WTC11 (cell line): ENCODE measurements around the gene PCBP3. TPM values are rescaled to one million over a fixed set of nuclear protein-coding genes. Genes with fewer than 3 reads are reported as not detected.

Experiments
- ATAC-seq: fragments of 200-7000 bp; cut with Tn5 transposase; 2 replicates; pipeline ENCODE4 v1.10.0; 2021; ENCODE audit warnings: mild to moderate bottlenecking, moderate library complexity
- CTCF ChIA-PET: fragments of 300-600 bp; sonication (Branson Sonifier 250); formaldehyde crosslinking; loops from one replicate; lab custom pipeline; 2021; ENCODE audit warnings: antibody characterized with exemption; lab: Charles Lee
- POLR2A ChIA-PET: fragments of 350-600 bp; sonication (Branson Sonifier 250); formaldehyde crosslinking; loops from one replicate; lab custom pipeline; 2021; ENCODE audit warnings: antibody characterized with exemption; lab: Charles Lee
- DNase-seq: peaks from one replicate; pipeline ENCODE4 v3.0.0; 2021; ENCODE audit warnings: low spot score
- H3K27ac Mint-ChIP-seq: 2 replicates; pipeline ENCODE4 v1.8.0; 2021; ENCODE audit warnings: mixed read lengths
- H3K27me3 Mint-ChIP-seq: 2 replicates; pipeline ENCODE4 v1.8.0; 2021; ENCODE audit warnings: low read depth, mild to moderate bottlenecking, moderate library complexity, mixed read lengths
- H3K36me3 Mint-ChIP-seq: 2 replicates; pipeline ENCODE4 v1.8.0; 2021; ENCODE audit warnings: mixed read lengths
- H3K4me1 Mint-ChIP-seq: 2 replicates; pipeline ENCODE4 v1.8.0; 2022; ENCODE audit warnings: mixed read lengths
- H3K4me3 Mint-ChIP-seq: 2 replicates; pipeline ENCODE4 v1.8.0; 2021; ENCODE audit warnings: mild to moderate bottlenecking, moderate library complexity, mixed read lengths
- H3K9me3 Mint-ChIP-seq: 2 replicates; pipeline ENCODE4 v1.8.0; 2021; ENCODE audit warnings: mixed read lengths
- ATF1 ChIP-seq: sonication (generic); formaldehyde crosslinking; IDR thresholded peaks from 2 replicates; pipeline ENCODE4 v1.8.1; 2023; ENCODE audit warnings: mild to moderate bottlenecking, moderate library complexity, missing genetic modification reagents
- CREM ChIP-seq: sonication (generic); formaldehyde crosslinking; IDR thresholded peaks from 2 replicates; pipeline ENCODE4 v1.8.1; 2022; ENCODE audit warnings: mild to moderate bottlenecking, missing genetic modification reagents, moderate library complexity
- FOXK1 ChIP-seq: sonication (generic); formaldehyde crosslinking; IDR thresholded peaks from 2 replicates; pipeline ENCODE4 v1.8.0; 2022; ENCODE audit warnings: mild to moderate bottlenecking, moderate library complexity, missing genetic modification reagents
- OVOL2 ChIP-seq: fragments of 250-450 bp; sonication (Bioruptor Pico); IDR thresholded peaks from 2 replicates; pipeline ENCODE4 v1.9.0; 2021; ENCODE audit warnings: mild to moderate bottlenecking, borderline replicate concordance
- RELA ChIP-seq: sonication (generic); formaldehyde crosslinking; IDR thresholded peaks from 2 replicates; pipeline ENCODE4 v1.8.1; 2022; ENCODE audit warnings: missing genetic modification reagents, mild to moderate bottlenecking, borderline replicate concordance
- ZNF121 ChIP-seq: sonication (generic); formaldehyde crosslinking; IDR thresholded peaks from 2 replicates; pipeline ENCODE4 v1.8.0; 2023; ENCODE audit warnings: missing genetic modification reagents
- ZNF263 ChIP-seq: sonication (generic); formaldehyde crosslinking; IDR thresholded peaks from 2 replicates; pipeline ENCODE4 v1.8.1; 2022; ENCODE audit warnings: low read depth, mild to moderate bottlenecking, moderate library complexity, missing genetic modification reagents
- total RNA-seq: library from RNA; stranded (reverse); gene quantifications from 3 replicates; pipeline ENCODE4 v1.2.3, GENCODE V29; 2021
- TF ChIP-seq, protein P1 (sequence below): sonication (generic); formaldehyde crosslinking; IDR thresholded peaks from 2 replicates; pipeline ENCODE4 v1.8.0; 2022; ENCODE audit warnings: mild to moderate bottlenecking, missing genetic modification reagents
- TF ChIP-seq, protein P2 (sequence below): sonication (generic); formaldehyde crosslinking; conservative IDR thresholded peaks from 2 replicates; pipeline ENCODE4 v1.8.1; 2023; ENCODE audit warnings: mild to moderate bottlenecking, low read depth, missing genetic modification reagents, moderate library complexity
- TF ChIP-seq, protein P3 (sequence below): sonication (generic); formaldehyde crosslinking; IDR thresholded peaks from 2 replicates; pipeline ENCODE4 v1.8.1; 2022; ENCODE audit warnings: low read depth, mild to moderate bottlenecking, moderate library complexity, missing genetic modification reagents, borderline replicate concordance
- TF ChIP-seq, protein P4 (sequence below): sonication (generic); formaldehyde crosslinking; IDR thresholded peaks from 2 replicates; pipeline ENCODE4 v1.8.0; 2022; ENCODE audit warnings: missing genetic modification reagents
- TF ChIP-seq, protein P5 (sequence below): sonication (generic); formaldehyde crosslinking; IDR thresholded peaks from 2 replicates; pipeline ENCODE4 v1.8.1; 2022; ENCODE audit warnings: low read depth, missing genetic modification reagents, borderline replicate concordance
- TF ChIP-seq, protein P6 (sequence below): sonication (generic); formaldehyde crosslinking; IDR thresholded peaks from 2 replicates; pipeline ENCODE4 v1.8.1; 2023; ENCODE audit warnings: mild to moderate bottlenecking, missing genetic modification reagents, borderline replicate concordance

PCBP3 gene
- total RNA-seq, 1 experiment from 2014 or later: 8.5 TPM

DNA sequence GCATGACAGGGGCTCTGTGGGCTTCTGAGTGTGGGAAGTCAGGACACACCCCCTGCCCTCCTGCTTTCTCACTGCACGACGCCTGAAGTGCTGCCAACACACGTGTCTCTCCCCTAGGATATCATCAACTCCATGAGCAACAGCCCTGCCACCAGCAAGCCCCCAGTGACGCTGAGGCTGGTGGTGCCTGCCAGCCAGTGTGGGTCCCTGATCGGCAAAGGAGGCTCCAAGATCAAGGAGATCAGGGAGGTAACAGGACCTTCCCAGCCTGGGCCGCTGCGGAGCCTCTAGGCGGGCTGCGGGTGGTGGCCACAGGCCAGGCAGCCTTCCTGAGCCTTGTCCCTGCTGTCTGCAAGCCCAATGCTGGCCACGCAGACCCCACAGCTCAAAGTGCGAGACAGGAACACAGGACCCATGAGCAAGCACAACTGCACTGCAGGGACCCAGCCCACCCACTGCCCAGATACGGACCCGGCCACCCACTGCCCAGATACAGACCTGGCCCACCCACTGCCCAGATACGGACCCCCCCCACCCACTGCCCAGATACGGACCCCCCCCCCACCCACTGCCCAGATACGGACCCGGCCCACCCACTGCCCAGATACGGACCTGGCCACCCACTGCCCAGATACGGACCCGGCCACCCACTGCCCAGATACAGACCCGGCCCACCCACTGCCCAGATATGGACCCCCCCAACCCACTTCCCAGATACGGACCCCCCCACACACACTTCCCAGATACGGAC is 265.9 kb downstream of the PCBP3 start (continued):
- TF ChIP-seq RELA (CRISPR knock-in tag) (no peak), FOXK1 (CRISPR knock-in tag) (no peak), CREM (CRISPR knock-in tag) (no peak), ZNF121 (CRISPR knock-in tag) (no peak), ZNF263 (CRISPR knock-in tag) (no peak)
- TF ChIP-seq, protein P1, sequence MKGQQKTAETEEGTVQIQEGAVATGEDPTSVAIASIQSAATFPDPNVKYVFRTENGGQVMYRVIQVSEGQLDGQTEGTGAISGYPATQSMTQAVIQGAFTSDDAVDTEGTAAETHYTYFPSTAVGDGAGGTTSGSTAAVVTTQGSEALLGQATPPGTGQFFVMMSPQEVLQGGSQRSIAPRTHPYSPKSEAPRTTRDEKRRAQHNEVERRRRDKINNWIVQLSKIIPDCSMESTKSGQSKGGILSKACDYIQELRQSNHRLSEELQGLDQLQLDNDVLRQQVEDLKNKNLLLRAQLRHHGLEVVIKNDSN (CRISPR knock-in tag): no peak
- TF ChIP-seq, protein P2, sequence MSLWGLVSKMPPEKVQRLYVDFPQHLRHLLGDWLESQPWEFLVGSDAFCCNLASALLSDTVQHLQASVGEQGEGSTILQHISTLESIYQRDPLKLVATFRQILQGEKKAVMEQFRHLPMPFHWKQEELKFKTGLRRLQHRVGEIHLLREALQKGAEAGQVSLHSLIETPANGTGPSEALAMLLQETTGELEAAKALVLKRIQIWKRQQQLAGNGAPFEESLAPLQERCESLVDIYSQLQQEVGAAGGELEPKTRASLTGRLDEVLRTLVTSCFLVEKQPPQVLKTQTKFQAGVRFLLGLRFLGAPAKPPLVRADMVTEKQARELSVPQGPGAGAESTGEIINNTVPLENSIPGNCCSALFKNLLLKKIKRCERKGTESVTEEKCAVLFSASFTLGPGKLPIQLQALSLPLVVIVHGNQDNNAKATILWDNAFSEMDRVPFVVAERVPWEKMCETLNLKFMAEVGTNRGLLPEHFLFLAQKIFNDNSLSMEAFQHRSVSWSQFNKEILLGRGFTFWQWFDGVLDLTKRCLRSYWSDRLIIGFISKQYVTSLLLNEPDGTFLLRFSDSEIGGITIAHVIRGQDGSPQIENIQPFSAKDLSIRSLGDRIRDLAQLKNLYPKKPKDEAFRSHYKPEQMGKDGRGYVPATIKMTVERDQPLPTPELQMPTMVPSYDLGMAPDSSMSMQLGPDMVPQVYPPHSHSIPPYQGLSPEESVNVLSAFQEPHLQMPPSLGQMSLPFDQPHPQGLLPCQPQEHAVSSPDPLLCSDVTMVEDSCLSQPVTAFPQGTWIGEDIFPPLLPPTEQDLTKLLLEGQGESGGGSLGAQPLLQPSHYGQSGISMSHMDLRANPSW (CRISPR knock-in tag): no peak
- TF ChIP-seq, protein P3, sequence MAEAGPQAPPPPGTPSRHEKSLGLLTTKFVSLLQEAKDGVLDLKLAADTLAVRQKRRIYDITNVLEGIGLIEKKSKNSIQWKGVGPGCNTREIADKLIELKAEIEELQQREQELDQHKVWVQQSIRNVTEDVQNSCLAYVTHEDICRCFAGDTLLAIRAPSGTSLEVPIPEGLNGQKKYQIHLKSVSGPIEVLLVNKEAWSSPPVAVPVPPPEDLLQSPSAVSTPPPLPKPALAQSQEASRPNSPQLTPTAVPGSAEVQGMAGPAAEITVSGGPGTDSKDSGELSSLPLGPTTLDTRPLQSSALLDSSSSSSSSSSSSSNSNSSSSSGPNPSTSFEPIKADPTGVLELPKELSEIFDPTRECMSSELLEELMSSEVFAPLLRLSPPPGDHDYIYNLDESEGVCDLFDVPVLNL: no peak
- TF ChIP-seq, protein P4, sequence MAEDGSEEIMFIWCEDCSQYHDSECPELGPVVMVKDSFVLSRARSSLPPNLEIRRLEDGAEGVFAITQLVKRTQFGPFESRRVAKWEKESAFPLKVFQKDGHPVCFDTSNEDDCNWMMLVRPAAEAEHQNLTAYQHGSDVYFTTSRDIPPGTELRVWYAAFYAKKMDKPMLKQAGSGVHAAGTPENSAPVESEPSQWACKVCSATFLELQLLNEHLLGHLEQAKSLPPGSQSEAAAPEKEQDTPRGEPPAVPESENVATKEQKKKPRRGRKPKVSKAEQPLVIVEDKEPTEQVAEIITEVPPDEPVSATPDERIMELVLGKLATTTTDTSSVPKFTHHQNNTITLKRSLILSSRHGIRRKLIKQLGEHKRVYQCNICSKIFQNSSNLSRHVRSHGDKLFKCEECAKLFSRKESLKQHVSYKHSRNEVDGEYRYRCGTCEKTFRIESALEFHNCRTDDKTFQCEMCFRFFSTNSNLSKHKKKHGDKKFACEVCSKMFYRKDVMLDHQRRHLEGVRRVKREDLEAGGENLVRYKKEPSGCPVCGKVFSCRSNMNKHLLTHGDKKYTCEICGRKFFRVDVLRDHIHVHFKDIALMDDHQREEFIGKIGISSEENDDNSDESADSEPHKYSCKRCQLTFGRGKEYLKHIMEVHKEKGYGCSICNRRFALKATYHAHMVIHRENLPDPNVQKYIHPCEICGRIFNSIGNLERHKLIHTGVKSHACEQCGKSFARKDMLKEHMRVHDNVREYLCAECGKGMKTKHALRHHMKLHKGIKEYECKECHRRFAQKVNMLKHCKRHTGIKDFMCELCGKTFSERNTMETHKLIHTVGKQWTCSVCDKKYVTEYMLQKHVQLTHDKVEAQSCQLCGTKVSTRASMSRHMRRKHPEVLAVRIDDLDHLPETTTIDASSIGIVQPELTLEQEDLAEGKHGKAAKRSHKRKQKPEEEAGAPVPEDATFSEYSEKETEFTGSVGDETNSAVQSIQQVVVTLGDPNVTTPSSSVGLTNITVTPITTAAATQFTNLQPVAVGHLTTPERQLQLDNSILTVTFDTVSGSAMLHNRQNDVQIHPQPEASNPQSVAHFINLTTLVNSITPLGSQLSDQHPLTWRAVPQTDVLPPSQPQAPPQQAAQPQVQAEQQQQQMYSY (CRISPR knock-in tag): no peak
- TF ChIP-seq, protein P5, sequence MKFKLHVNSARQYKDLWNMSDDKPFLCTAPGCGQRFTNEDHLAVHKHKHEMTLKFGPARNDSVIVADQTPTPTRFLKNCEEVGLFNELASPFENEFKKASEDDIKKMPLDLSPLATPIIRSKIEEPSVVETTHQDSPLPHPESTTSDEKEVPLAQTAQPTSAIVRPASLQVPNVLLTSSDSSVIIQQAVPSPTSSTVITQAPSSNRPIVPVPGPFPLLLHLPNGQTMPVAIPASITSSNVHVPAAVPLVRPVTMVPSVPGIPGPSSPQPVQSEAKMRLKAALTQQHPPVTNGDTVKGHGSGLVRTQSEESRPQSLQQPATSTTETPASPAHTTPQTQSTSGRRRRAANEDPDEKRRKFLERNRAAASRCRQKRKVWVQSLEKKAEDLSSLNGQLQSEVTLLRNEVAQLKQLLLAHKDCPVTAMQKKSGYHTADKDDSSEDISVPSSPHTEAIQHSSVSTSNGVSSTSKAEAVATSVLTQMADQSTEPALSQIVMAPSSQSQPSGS (CRISPR knock-in tag): no peak
- TF ChIP-seq, protein P6, sequence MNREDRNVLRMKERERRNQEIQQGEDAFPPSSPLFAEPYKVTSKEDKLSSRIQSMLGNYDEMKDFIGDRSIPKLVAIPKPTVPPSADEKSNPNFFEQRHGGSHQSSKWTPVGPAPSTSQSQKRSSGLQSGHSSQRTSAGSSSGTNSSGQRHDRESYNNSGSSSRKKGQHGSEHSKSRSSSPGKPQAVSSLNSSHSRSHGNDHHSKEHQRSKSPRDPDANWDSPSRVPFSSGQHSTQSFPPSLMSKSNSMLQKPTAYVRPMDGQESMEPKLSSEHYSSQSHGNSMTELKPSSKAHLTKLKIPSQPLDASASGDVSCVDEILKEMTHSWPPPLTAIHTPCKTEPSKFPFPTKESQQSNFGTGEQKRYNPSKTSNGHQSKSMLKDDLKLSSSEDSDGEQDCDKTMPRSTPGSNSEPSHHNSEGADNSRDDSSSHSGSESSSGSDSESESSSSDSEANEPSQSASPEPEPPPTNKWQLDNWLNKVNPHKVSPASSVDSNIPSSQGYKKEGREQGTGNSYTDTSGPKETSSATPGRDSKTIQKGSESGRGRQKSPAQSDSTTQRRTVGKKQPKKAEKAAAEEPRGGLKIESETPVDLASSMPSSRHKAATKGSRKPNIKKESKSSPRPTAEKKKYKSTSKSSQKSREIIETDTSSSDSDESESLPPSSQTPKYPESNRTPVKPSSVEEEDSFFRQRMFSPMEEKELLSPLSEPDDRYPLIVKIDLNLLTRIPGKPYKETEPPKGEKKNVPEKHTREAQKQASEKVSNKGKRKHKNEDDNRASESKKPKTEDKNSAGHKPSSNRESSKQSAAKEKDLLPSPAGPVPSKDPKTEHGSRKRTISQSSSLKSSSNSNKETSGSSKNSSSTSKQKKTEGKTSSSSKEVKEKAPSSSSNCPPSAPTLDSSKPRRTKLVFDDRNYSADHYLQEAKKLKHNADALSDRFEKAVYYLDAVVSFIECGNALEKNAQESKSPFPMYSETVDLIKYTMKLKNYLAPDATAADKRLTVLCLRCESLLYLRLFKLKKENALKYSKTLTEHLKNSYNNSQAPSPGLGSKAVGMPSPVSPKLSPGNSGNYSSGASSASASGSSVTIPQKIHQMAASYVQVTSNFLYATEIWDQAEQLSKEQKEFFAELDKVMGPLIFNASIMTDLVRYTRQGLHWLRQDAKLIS: no peak

DNA sequence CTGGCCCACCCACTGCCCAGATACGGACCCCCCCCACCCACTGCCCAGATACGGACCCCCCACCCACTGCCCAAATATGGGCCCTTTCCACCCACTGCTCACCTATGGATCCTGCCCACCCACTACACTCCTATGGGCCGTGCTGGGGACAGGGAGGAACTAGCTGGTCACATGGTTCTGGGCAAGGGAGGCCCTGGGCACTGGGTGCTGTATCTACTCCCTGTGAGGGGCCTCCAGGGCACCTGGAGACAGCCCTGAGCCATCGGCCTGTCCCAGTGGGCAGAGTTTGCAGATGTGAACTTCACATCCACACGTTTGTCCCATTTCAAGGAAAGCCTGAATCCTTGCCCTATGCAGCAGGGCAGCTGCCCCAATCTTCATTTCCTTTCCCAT is 266.6 kb downstream of the PCBP3 start:
- no peak overlapping the region for H3K27ac Mint-ChIP-seq
- TF ChIP-seq OVOL2 (CRISPR knock-in tag) (no peak), ATF1 (CRISPR knock-in tag) (no peak)
- TF ChIP-seq, all 79 proteins: peak for 0
- DNase-seq: no peak
- no peaks in the 10 kb centered on the region for H3K27me3 Mint-ChIP-seq
- POLR2A ChIA-PET: no interaction called here
- CTCF ChIA-PET: no interaction called here
- H3K4me3 Mint-ChIP-seq: no peak overlapping the region
- no peaks in the 10 kb centered on the region for H3K36me3 Mint-ChIP-seq
- no peak for ATAC-seq
- H3K4me1 Mint-ChIP-seq: no peaks in the 10 kb centered on the region
- no peaks in the 10 kb centered on the region for H3K9me3 Mint-ChIP-seq
